ENCODE data around the gene ARHGEF5. TPM values are rescaled to one million over a fixed set of nuclear protein-coding genes. Genes with fewer than 3 reads are reported as not detected.

Gene ARHGEF5
- total and polyA plus RNA-seq, 2 of the 4 experiments (the other 2 are of a cell fraction): under 0.01 to 0.19 TPM

DNA sequence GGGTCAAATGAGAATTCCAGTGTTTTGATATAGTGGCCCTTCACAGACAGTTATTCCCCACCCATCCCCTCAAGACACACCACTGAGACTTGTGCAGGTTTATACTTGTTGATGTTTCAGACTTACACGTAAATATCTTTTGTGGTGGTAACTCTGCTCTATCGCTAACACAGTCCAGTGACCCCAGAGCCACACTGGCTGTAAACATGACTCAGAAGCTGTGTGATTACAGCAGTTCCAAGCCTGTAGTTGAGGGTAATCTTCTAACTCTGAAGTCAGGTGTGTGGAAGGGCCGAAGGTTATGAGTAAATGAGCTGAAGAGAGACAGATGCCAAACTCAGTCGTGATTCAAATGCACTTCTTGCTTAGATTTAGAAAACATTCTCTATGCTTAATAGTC, 28.9 kb downstream of the ARHGEF5 start:
- Histone ChIP-seq H3K4me3 (ENCODE audit: insufficient read depth, low read depth, low read length) (no peak overlapping the region), H3K9me3 (ENCODE audit: control insufficient read depth, insufficient read depth, low read length) (peaks cover 6% of the 10 kb centered on the region), H2BK15ac (ENCODE audit: low read depth, low read length) (no peak overlapping the region), H4K5ac (ENCODE audit: low read depth, low read length) (no peak overlapping the region), H4K20me1 (ENCODE audit: insufficient read depth, low read length) (no peaks in the 10 kb centered on the region), H3K18ac (ENCODE audit: low read depth, low read length) (no peak overlapping the region), H4K8ac (ENCODE audit: low read depth in 2 of 2, low read length in 2 of 2) (no peak overlapping the region), H3K9me1 (ENCODE audit: insufficient read depth, low read length) (no peaks in the 10 kb centered on the region), H3K9ac (ENCODE audit: low read depth, low read length) (no peak overlapping the region), H4K91ac (ENCODE audit: insufficient read depth, low read depth, low read length) (no peak overlapping the region), H3K36me3 (ENCODE audit: control insufficient read depth, insufficient read depth, low read length) (no peaks in the 10 kb centered on the region), H2BK5ac (ENCODE audit: low read depth, low read length, poor library complexity, severe bottlenecking) (no peak overlapping the region), H2AK9ac (replicated peaks; ENCODE audit: low read depth, low read length, poor library complexity) (no peak overlapping the region), H2AK5ac (ENCODE audit: low read depth, low read length) (no peak overlapping the region), H3K79me1 (ENCODE audit: low read depth in 1 of 2, low read length in 2 of 2) (no peaks in the 10 kb centered on the region), H3K56ac (ENCODE audit: extremely low read depth, insufficient read depth, low read length) (no peak overlapping the region), H3K4me1 (ENCODE audit: control insufficient read depth, insufficient read depth, low read length) (no peaks in the 10 kb centered on the region), H3K27me3 (ENCODE audit: control insufficient read depth, insufficient read depth, low read length) (no peaks in the 10 kb centered on the region), H3K14ac (replicated peaks; ENCODE audit: low read depth, low read length) (no peak overlapping the region), H3K4me2 (ENCODE audit: low read depth, low read length) (no peak overlapping the region), H3K23ac (ENCODE audit: low read depth, low read length) (no peak overlapping the region), H2BK120ac (ENCODE audit: low read depth, low read length) (no peak overlapping the region), H3K4ac (ENCODE audit: low read depth, low read length) (no peak overlapping the region), H3K27ac (ENCODE audit: insufficient read depth, low read length) (no peak overlapping the region), H2BK20ac (ENCODE audit: low read depth, low read length) (no peak overlapping the region), H2AFZ (replicated peaks; ENCODE audit: low read length, poor library complexity) (no peak overlapping the region)
- WGBS, 2 experiments (ENCODE audit: extremely low coverage in 2 of 2, insufficient read length in 1 of 2): no CpG with 5 or more reads among the region's 4 CpGs
- no peak for ATAC-seq (ENCODE audit: low read depth)
- no peak for TF ChIP-seq SMC3 (IDR thresholded peaks at IDR 0.05; ENCODE audit: low read depth, low read length)
- TF ChIP-seq MAZ (IDR thresholded peaks at IDR 0.05; ENCODE audit: borderline replicate concordance, low read depth, low read length): no peak
- TF ChIP-seq USF2 (IDR thresholded peaks at IDR 0.05; ENCODE audit: low read depth, low read length): no peak
- no peak for TF ChIP-seq POLR2A (IDR thresholded peaks at IDR 0.05; ENCODE audit: low read depth, low read length)
- TF ChIP-seq MAFK (IDR thresholded peaks at IDR 0.05; ENCODE audit: low read depth, low read length): no peak
- TF ChIP-seq ELK1 (IDR thresholded peaks at IDR 0.05; ENCODE audit: borderline replicate concordance, low read depth, low read length): no peak
- no peak for TF ChIP-seq RFX5 (IDR thresholded peaks at IDR 0.05; ENCODE audit: low read depth, low read length)
- TF ChIP-seq NFE2L2 (IDR thresholded peaks at IDR 0.05; ENCODE audit: low read depth, low read length): no peak
- no peak for TF ChIP-seq CHD1 (IDR thresholded peaks at IDR 0.05; ENCODE audit: low read depth, low read length)
- TF ChIP-seq CEBPB (IDR thresholded peaks at IDR 0.05; ENCODE audit: low read depth, low read length): no peak
- no peak for TF ChIP-seq RAD21 (IDR thresholded peaks at IDR 0.05; ENCODE audit: low read length)
- TF ChIP-seq FOS (IDR thresholded peaks at IDR 0.05; ENCODE audit: low read depth, low read length): no peak
- no peak for TF ChIP-seq MXI1 (IDR thresholded peaks at IDR 0.05; ENCODE audit: borderline replicate concordance, low read depth, low read length)
- no peak for TF ChIP-seq BHLHE40 (IDR thresholded peaks at IDR 0.05; ENCODE audit: low read depth, low read length)
- no peak for TF ChIP-seq CTCF (conservative IDR thresholded peaks at IDR 0.05; ENCODE audit: low read depth, low read length)
- no peak for TF ChIP-seq RCOR1 (IDR thresholded peaks at IDR 0.05; ENCODE audit: insufficient replicate concordance, low read length)
- no TSS peak for BruUV-seq (replicated peaks)
- dilution Hi-C loops (cut with HindIII; ENCODE audit: low sequenced_read_pairs, unreplicated experiment) (no loop called here), in situ Hi-C loops (cut with MboI; ENCODE audit: low sequenced_read_pairs) (loop anchor here (25.0 kb wide), 1 partner anchor 197 kb away; the partner anchor contains the start of genes ARHGEF35 and CTAGE4), intact Hi-C loops (cut with micrococcal nuclease) (no loop called here)
- no peak for DNase-seq
- POLR2A ChIA-PET (ENCODE audit: unreplicated experiment): no interaction called here
- CTCF ChIA-PET: no interaction called here

Measured in IMR-90 (cell line).